ENCODE measurements around the gene OOSP3.
"Not testable (repeated sequence)": the region's sequence is repeated elsewhere in the genome, so short reads cannot be mapped to it uniquely, and the experiment has no call there.

OOSP3 gene

DNA sequence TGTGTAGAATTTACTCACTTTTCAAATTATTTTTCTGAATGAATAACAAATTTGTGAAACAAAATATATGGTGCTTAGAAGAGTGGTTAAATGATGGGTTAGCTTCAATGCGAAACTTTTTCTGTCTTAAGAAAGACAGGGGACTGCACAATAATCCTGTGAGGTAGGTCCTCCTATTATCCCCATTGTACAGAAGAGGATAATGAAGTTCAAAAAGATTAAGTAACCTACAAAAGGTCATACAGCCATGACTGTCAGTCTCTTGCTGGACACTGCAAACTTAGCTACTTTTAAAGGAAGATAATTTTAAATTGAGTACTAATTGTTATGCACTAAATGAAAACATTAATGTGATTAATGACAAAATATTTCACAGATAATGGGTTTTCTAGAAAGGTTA, 5.0 kb downstream of the OOSP3 start:
- H3K4me3 ChIP-seq (IDR thresholded peaks at IDR 0.05; ENCODE audit: insufficient read depth, low read depth, low read length), result no peak overlapping the region

DNA sequence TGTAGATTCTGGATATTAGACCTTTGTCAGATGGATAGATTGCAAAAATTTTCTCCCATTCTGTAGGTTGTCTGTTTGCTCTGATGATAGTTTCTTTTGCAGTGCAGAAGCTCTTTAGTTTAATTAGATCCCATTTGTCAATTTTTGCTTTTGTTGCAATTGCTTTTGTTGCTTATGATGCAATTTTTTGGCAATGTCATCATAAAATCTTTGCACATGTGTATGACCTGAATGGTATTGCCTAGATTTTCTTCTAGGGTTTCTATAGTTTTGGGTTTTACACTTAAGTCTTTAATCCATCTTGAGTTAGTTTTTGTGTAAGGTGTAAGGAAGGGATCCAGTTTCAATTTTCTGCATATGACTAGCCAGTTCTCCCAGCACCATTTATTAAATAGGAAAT, 8.6 kb downstream of the OOSP3 start:
- H3K9ac ChIP-seq; H3K4me3 ChIP-seq (IDR thresholded peaks at IDR 0.05; ENCODE audit: insufficient read depth, low read depth, low read length); H3K36me3 ChIP-seq (ENCODE audit: insufficient read depth); H3K4me2 ChIP-seq; H4K20me1 ChIP-seq (ENCODE audit: insufficient read depth); H3K27ac ChIP-seq; H2AFZ ChIP-seq (ENCODE audit: low read depth); H3K27me3 ChIP-seq (ENCODE audit: insufficient read depth, low read depth); H3K4me1 ChIP-seq (ENCODE audit: low read depth, poor library complexity, severe bottlenecking); H3K79me2 ChIP-seq (ENCODE audit: insufficient read depth, low read depth): not testable (repeated sequence)

More for the DNA sequence above, 5.0 kb downstream of the OOSP3 start:
- H3K4me1 ChIP-seq (ENCODE audit: low read depth, poor library complexity, severe bottlenecking), result no peaks in the 10 kb centered on the region
- no peak overlapping the region for H3K4me2 ChIP-seq
- no peaks in the 10 kb centered on the region for H4K20me1 ChIP-seq (ENCODE audit: insufficient read depth)
- no peaks in the 10 kb centered on the region for H3K27me3 ChIP-seq (ENCODE audit: insufficient read depth, low read depth)
- no peak overlapping the region for H3K9ac ChIP-seq
- no peaks in the 10 kb centered on the region for H3K36me3 ChIP-seq (ENCODE audit: insufficient read depth)
- H3K27ac ChIP-seq, result no peak overlapping the region
- H3K79me2 ChIP-seq (ENCODE audit: insufficient read depth, low read depth), result no peaks in the 10 kb centered on the region
- no peak overlapping the region for H2AFZ ChIP-seq (ENCODE audit: low read depth)
- TF ChIP-seq, protein P1, sequence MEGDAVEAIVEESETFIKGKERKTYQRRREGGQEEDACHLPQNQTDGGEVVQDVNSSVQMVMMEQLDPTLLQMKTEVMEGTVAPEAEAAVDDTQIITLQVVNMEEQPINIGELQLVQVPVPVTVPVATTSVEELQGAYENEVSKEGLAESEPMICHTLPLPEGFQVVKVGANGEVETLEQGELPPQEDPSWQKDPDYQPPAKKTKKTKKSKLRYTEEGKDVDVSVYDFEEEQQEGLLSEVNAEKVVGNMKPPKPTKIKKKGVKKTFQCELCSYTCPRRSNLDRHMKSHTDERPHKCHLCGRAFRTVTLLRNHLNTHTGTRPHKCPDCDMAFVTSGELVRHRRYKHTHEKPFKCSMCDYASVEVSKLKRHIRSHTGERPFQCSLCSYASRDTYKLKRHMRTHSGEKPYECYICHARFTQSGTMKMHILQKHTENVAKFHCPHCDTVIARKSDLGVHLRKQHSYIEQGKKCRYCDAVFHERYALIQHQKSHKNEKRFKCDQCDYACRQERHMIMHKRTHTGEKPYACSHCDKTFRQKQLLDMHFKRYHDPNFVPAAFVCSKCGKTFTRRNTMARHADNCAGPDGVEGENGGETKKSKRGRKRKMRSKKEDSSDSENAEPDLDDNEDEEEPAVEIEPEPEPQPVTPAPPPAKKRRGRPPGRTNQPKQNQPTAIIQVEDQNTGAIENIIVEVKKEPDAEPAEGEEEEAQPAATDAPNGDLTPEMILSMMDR (conservative IDR thresholded peaks at IDR 0.05; ENCODE audit: low read depth, low read length), result no peak

DNA sequence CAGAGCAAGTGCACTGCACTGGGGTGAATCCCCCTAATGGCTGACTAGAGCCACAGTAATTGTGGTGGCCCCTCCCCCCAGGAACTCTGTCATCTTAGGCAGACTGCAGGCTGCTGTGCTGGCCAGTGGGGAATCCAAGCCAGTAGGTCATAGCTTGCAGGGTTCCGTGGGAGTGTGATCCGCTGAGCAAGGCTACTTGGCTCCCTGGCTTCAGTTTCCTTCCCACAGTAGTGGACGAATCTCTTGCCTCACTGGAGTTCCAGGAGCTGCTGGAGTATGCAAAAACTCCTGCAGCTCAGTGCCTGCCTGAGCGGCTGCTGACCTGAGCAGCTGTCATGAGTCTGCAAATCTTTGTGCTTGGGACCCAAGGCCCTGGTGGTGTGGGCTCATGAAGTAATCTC, 13.2 kb downstream of the OOSP3 start:
- no peak overlapping the region for H3K4me3 ChIP-seq (IDR thresholded peaks at IDR 0.05; ENCODE audit: insufficient read depth, low read depth, low read length)

DNA sequence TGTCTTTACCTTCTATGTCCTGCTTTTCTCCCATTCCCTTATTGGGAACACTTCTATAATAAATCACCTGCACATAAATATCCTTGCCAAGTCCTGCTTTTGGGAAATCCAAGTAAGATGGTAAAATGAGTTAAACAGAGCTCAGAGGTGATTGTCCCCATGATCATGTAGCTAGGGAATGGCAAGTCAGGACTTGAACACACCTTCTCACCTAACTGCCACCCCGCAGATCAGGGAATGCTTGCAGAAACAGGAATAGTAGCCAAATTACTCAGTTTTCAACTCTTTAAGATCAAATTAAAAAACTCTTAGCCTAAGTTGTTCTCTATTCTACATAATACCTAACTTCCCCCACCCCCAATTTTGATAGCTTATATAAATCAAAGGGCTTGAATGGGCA, 16.0 kb downstream of the OOSP3 start:
- no peak overlapping the region for H3K4me2 ChIP-seq
- H3K27ac ChIP-seq, result no peak overlapping the region
- no peaks in the 10 kb centered on the region for H3K79me2 ChIP-seq (ENCODE audit: insufficient read depth, low read depth)
- H3K4me3 ChIP-seq (IDR thresholded peaks at IDR 0.05; ENCODE audit: insufficient read depth, low read depth, low read length), result no peak overlapping the region
- no peak overlapping the region for H3K9ac ChIP-seq
- no peaks in the 10 kb centered on the region for H3K36me3 ChIP-seq (ENCODE audit: insufficient read depth)
- H2AFZ ChIP-seq (ENCODE audit: low read depth), result no peak overlapping the region
- no peaks in the 10 kb centered on the region for H3K27me3 ChIP-seq (ENCODE audit: insufficient read depth, low read depth)
- H3K4me1 ChIP-seq (ENCODE audit: low read depth, poor library complexity, severe bottlenecking), result no peaks in the 10 kb centered on the region
- no peaks in the 10 kb centered on the region for H4K20me1 ChIP-seq (ENCODE audit: insufficient read depth)
- TF ChIP-seq, protein P1 (conservative IDR thresholded peaks at IDR 0.05; ENCODE audit: low read depth, low read length), result no peak

More for the DNA sequence above, 13.2 kb downstream of the OOSP3 start:
- TF ChIP-seq, protein P1 (conservative IDR thresholded peaks at IDR 0.05; ENCODE audit: low read depth, low read length), result no peak
- no peak overlapping the region for H3K9ac ChIP-seq
- H3K4me2 ChIP-seq, result no peak overlapping the region
- H3K4me1 ChIP-seq (ENCODE audit: low read depth, poor library complexity, severe bottlenecking), result no peaks in the 10 kb centered on the region
- no peaks in the 10 kb centered on the region for H3K36me3 ChIP-seq (ENCODE audit: insufficient read depth)
- no peaks in the 10 kb centered on the region for H4K20me1 ChIP-seq (ENCODE audit: insufficient read depth)
- no peaks in the 10 kb centered on the region for H3K27me3 ChIP-seq (ENCODE audit: insufficient read depth, low read depth)
- H2AFZ ChIP-seq (ENCODE audit: low read depth), result no peak overlapping the region
- H3K27ac ChIP-seq, result no peak overlapping the region
- H3K79me2 ChIP-seq (ENCODE audit: insufficient read depth, low read depth), result no peaks in the 10 kb centered on the region

DNA sequence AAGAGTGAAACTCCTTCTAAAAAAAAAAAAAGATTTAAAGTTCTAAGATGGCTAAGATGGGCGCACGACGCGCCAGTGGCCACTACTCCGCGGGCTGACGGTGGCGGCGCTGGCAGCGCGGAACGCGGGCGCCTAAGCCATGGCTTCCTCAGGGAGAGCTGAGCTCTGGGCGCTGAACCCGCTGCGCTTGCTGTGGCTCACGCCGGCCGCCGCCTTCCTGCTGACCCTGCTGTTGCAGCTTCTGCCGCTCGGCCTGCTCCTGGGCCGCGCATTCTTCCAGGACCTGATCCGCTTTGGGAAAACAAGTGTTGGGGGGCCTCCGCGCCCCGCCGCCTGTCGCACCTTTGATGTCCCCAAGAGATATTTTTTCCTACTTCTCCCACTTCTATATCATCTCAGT, 19.5 kb downstream of the OOSP3 start:
- H3K9ac ChIP-seq, result no peak overlapping the region

More for the DNA sequence above, 19.5 kb downstream of the OOSP3 start:
- no peak overlapping the region for H2AFZ ChIP-seq (ENCODE audit: low read depth)
- H3K4me2 ChIP-seq, result no peak overlapping the region
- H3K36me3 ChIP-seq (ENCODE audit: insufficient read depth), result no peaks in the 10 kb centered on the region
- H4K20me1 ChIP-seq (ENCODE audit: insufficient read depth), result no peaks in the 10 kb centered on the region
- H3K79me2 ChIP-seq (ENCODE audit: insufficient read depth, low read depth), result no peaks in the 10 kb centered on the region
- H3K4me3 ChIP-seq (IDR thresholded peaks at IDR 0.05; ENCODE audit: insufficient read depth, low read depth, low read length), result no peak overlapping the region
- no peaks in the 10 kb centered on the region for H3K4me1 ChIP-seq (ENCODE audit: low read depth, poor library complexity, severe bottlenecking)
- H3K27ac ChIP-seq, result no peak overlapping the region
- H3K27me3 ChIP-seq (ENCODE audit: insufficient read depth, low read depth), result no peaks in the 10 kb centered on the region
- TF ChIP-seq, protein P1 (conservative IDR thresholded peaks at IDR 0.05; ENCODE audit: low read depth, low read length), result no peak

All from KMS-11 (cell line).